ENCODE results near the gene EIF4E3. TPM values are rescaled to one million over a fixed set of nuclear protein-coding genes. Genes with fewer than 3 reads are reported as not detected.

EIF4E3 gene
- total and polyA plus RNA-seq, 7 experiments from 2014 or later, result 17.7 to 72.8 (median 35.3) TPM

DNA sequence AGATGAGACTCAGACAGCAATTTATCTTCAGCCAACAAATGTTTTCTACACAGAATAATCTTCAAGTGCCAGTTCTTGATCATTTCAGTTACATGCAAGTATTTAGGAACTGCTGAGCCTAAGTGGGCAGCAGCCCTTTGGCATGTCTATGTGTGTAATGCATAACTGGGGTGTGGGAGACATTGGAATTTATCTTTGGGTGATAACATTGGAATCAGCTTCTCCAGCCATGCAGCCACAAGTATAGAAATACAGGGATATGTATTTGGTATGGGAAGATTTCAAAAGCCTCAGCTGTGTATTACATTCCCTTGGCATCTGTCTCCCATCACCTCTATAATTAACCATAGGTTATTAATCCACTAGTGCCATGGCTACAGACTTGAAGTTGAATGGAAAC lies 78.2 kb downstream of the EIF4E3 start:
- H3K36me3 Mint-ChIP-seq, result peaks cover 0 to 22% (median 11%) of the 10 kb centered on the region in 5 donors
- intact Hi-C loops (cut with micrococcal nuclease), result no loop called here
- H3K27me3 Mint-ChIP-seq, result peaks cover 0 to 2% (median 0%) of the 10 kb centered on the region in 5 donors
- ATAC-seq, result no peak
- DNase-seq, result no peak
- peaks cover 0 to 6% (median 0%) of the 10 kb centered on the region in 7 donors for H3K4me1 Mint-ChIP-seq
- Histone ChIP-seq H3K4me1 (ENCODE audit: control insufficient read depth in 2 of 2, insufficient read depth in 2 of 2, low read length in 2 of 2) (no peaks in the 10 kb centered on the region), H3K4me3 (ENCODE audit: low read length) (no peak overlapping the region), H3K36me3 (ENCODE audit: control insufficient read depth in 2 of 3, insufficient read depth in 3 of 3, low read length in 3 of 3) (no peaks in the 10 kb centered on the region), H3K27me3 (ENCODE audit: control insufficient read depth in 2 of 2, insufficient read depth in 2 of 2, low read length in 2 of 2) (no peaks in the 10 kb centered on the region), H3K9me3 (ENCODE audit: control insufficient read depth in 2 of 3, low read length in 3 of 3) (no peaks in the 10 kb centered on the region), H3K27ac (ENCODE audit: low read depth, low read length) (no peak overlapping the region)
- H3K4me3 Mint-ChIP-seq, result no peak overlapping the region
- no peak overlapping the region for H3K27ac Mint-ChIP-seq
- peaks cover 0 to 1% (median 0%) of the 10 kb centered on the region in 11 donors for H3K9me3 Mint-ChIP-seq
- ChIA-PET POLR2A (no interaction called here), CTCF (no interaction called here)

DNA sequence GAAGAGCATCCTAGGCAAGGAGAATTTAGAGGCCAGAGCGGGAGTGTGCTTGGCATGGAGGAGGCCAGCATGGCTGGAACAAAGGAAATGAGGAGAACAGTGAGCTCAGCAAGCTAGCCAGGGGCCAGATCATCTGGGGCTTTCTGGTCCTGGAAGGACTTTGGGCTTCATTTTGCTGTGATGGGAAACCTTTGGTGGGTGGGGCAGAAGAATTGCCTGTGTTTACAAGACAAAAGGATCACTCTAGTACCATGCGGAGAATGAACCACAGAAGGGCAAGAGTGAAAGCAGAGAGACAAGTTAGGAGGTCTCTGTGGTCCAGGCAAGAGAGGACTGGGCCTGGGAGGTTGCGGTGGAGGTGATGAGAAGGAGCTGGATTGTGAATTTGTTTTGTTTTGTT lies 80.1 kb downstream of the EIF4E3 start:
- Mint-ChIP-seq H3K36me3 (peaks cover 0 to 26% (median 11%) of the 10 kb centered on the region in 5 donors), H3K27ac (peak overlapping the region in 1 of 9 donors; percentile 1), H3K4me1 (peaks cover 0 to 6% (median 0%) of the 10 kb centered on the region in 7 donors), H3K9me3 (peaks cover 0 to 1% (median 0%) of the 10 kb centered on the region in 11 donors), H3K27me3 (peaks cover 0 to 2% (median 0%) of the 10 kb centered on the region in 5 donors), H3K4me3 (no peak overlapping the region)
- POLR2A ChIA-PET, result no interaction called here
- no peaks in the 10 kb centered on the region for H3K4me1 ChIP-seq (ENCODE audit: control insufficient read depth in 2 of 2, insufficient read depth in 2 of 2, low read length in 2 of 2)
- DNase-seq, result no peak
- CTCF ChIA-PET, result no interaction called here
- no peaks in the 10 kb centered on the region for H3K27me3 ChIP-seq (ENCODE audit: control insufficient read depth in 2 of 2, insufficient read depth in 2 of 2, low read length in 2 of 2)
- no peak for ATAC-seq
- no peaks in the 10 kb centered on the region for H3K9me3 ChIP-seq (ENCODE audit: control insufficient read depth in 2 of 3, low read length in 3 of 3)
- H3K27ac ChIP-seq (ENCODE audit: low read depth, low read length), result no peak overlapping the region
- no peaks in the 10 kb centered on the region for H3K36me3 ChIP-seq (ENCODE audit: control insufficient read depth in 2 of 3, insufficient read depth in 3 of 3, low read length in 3 of 3)
- no peak overlapping the region for H3K4me3 ChIP-seq (ENCODE audit: low read length)
- intact Hi-C loops (cut with micrococcal nuclease), result no loop called here

DNA sequence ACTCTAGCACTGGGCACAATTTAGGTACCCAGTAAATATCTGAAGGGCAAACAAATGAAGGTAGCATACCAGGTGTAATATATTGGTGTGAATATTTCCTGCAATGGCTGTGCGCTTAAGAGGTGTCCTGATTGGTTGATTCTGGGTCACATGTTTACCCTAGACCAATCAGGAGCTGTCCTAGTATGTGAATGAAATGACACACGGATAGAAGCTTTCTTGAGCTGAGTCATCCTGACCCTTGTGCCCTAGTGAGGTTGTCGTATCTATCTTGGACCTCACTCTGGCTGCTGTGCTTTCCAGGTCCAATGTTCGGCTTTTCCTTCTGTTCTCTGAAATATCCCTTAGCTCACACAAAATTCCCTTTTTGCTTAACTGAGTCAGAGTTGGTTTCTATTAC lies 83.5 kb downstream of the EIF4E3 start:
- Histone ChIP-seq H3K27me3 (ENCODE audit: control insufficient read depth in 2 of 2, insufficient read depth in 2 of 2, low read length in 2 of 2) (no peaks in the 10 kb centered on the region), H3K27ac (ENCODE audit: low read depth, low read length) (no peak overlapping the region), H3K9me3 (ENCODE audit: control insufficient read depth in 2 of 3, low read length in 3 of 3) (no peaks in the 10 kb centered on the region), H3K36me3 (ENCODE audit: control insufficient read depth in 2 of 3, insufficient read depth in 3 of 3, low read length in 3 of 3) (no peaks in the 10 kb centered on the region), H3K4me1 (ENCODE audit: control insufficient read depth in 2 of 2, insufficient read depth in 2 of 2, low read length in 2 of 2) (no peaks in the 10 kb centered on the region), H3K4me3 (ENCODE audit: low read length) (no peak overlapping the region)
- ATAC-seq, result no peak
- Mint-ChIP-seq H3K36me3 (peaks cover 0 to 21% (median 11%) of the 10 kb centered on the region in 5 donors), H3K27me3 (peaks cover 0 to 2% (median 0%) of the 10 kb centered on the region in 5 donors), H3K4me3 (no peak overlapping the region), H3K9me3 (peaks cover 0 to 1% (median 0%) of the 10 kb centered on the region in 11 donors), H3K4me1 (peaks cover 0 to 12% (median 0%) of the 10 kb centered on the region in 7 donors), H3K27ac (no peak overlapping the region)
- CTCF ChIA-PET, result no interaction called here
- no peak for DNase-seq
- intact Hi-C loops (cut with micrococcal nuclease), result no loop called here
- POLR2A ChIA-PET, result no interaction called here

DNA sequence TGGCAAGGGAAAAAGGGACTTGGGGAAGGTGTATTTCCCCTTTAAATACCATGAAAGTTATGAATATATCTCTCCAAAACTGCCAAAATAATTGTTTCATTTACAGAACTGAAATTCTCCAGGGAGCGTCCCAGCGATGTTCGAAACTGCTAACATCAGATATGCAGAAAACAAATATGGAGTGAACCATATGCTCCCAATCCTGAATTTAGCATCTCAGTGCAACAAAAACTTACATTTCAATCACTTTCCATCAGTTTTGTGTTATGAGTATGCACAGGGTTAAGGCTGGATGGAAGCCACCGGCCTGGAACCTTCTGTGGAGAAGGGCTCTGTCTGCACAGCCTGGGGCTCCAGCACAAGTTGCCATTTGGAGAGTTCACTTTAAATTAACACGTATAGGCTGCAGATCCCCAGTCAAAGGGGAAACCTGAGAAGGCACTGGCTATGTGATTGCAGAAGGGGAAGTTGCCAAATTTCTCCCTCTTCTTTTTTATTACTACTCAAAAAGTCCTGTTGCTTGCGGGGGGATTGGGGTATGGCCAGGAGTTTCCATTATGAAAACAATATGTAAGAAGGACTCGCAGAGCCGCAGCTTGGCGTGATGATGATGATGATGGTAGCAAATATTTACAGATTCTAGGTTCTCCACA lies 84.7 kb downstream of the EIF4E3 start:
- Mint-ChIP-seq H3K27ac (no peak overlapping the region), H3K27me3 (peaks cover 0 to 2% (median 0%) of the 10 kb centered on the region in 5 donors), H3K9me3 (peaks cover 0 to 1% (median 0%) of the 10 kb centered on the region in 11 donors), H3K4me3 (no peak overlapping the region), H3K36me3 (peaks cover 0 to 21% (median 11%) of the 10 kb centered on the region in 5 donors), H3K4me1 (peaks cover 0 to 11% (median 0%) of the 10 kb centered on the region in 7 donors)
- H3K36me3 ChIP-seq (ENCODE audit: control insufficient read depth in 2 of 3, insufficient read depth in 3 of 3, low read length in 3 of 3), result no peaks in the 10 kb centered on the region
- intact Hi-C loops (cut with micrococcal nuclease), result no loop called here
- H3K4me3 ChIP-seq (ENCODE audit: low read length), result no peak overlapping the region
- no peaks in the 10 kb centered on the region for H3K27me3 ChIP-seq (ENCODE audit: control insufficient read depth in 2 of 2, insufficient read depth in 2 of 2, low read length in 2 of 2)
- POLR2A ChIA-PET, result interaction anchor here (1.7 kb wide), 1 partner anchor 12 kb away, joined by 4 read pairs; no protein-coding TSS in a partner anchor
- CTCF ChIA-PET, result interaction anchor here (0.6 kb wide), 1 partner anchor 1580 kb away, joined by 3 read pairs; no protein-coding TSS in a partner anchor
- DNase-seq, result no peak
- H3K9me3 ChIP-seq (ENCODE audit: control insufficient read depth in 2 of 3, low read length in 3 of 3), result no peaks in the 10 kb centered on the region
- H3K27ac ChIP-seq (ENCODE audit: low read depth, low read length), result no peak overlapping the region
- ATAC-seq, result no peak
- no peaks in the 10 kb centered on the region for H3K4me1 ChIP-seq (ENCODE audit: control insufficient read depth in 2 of 2, insufficient read depth in 2 of 2, low read length in 2 of 2)

DNA sequence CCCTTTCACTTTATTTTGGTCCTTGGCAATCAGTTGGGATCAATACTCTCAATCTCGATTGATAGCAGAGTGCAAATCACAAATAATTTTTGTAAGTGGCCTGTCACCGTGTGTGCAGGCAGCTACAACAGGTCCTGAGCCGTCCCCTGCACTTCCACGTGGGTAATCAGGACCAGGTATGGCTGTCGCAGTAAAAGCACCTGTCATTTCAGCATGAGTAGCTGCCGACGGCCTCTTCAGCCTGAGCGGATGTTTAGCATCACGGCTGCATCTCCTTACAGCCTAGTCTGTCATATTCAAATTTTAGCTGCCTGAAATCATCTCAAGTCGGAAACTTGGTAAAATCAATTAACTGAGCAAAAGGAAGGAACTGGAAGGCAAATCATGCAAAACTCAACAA lies 88.7 kb downstream of the EIF4E3 start:
- H3K4me3 Mint-ChIP-seq, result no peak overlapping the region

DNA sequence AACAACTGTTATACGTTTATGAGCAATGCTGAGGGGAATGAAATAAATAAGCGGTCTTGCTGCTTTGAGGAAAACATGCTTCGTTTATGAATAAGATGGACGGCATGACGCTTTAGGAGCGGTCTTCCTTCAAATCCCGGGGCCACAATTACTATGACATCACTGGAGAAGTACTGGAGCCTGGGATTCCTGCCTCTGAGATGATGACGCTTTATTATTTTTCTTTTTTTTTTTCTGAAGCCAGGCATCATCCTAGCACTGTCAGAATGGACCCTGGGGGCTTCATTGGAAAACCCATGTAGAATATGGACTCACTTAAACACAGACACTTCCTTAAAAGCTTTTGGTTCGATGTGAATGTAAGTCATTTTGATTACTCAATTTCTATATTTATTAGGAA lies 89.2 kb downstream of the EIF4E3 start:
- no peaks in the 10 kb centered on the region for H3K36me3 ChIP-seq (ENCODE audit: control insufficient read depth in 2 of 3, insufficient read depth in 3 of 3, low read length in 3 of 3)
- no peak overlapping the region for H3K4me3 Mint-ChIP-seq
- H3K4me1 ChIP-seq (ENCODE audit: control insufficient read depth in 2 of 2, insufficient read depth in 2 of 2, low read length in 2 of 2), result no peaks in the 10 kb centered on the region
- peaks cover 0 to 16% (median 0%) of the 10 kb centered on the region in 5 donors for H3K36me3 Mint-ChIP-seq
- H3K27ac ChIP-seq (ENCODE audit: low read depth, low read length), result no peak overlapping the region
- no peaks in the 10 kb centered on the region for H3K27me3 Mint-ChIP-seq
- H3K4me3 ChIP-seq (ENCODE audit: low read length), result no peak overlapping the region
- ATAC-seq, result no peak
- CTCF ChIA-PET, result no interaction called here
- H3K27ac Mint-ChIP-seq, result no peak overlapping the region
- POLR2A ChIA-PET, result no interaction called here
- no peaks in the 10 kb centered on the region for H3K9me3 ChIP-seq (ENCODE audit: control insufficient read depth in 2 of 3, low read length in 3 of 3)
- intact Hi-C loops (cut with micrococcal nuclease), result no loop called here
- H3K9me3 Mint-ChIP-seq, result no peaks in the 10 kb centered on the region
- peaks cover 0 to 11% (median 0%) of the 10 kb centered on the region in 7 donors for H3K4me1 Mint-ChIP-seq
- no peak for DNase-seq
- no peaks in the 10 kb centered on the region for H3K27me3 ChIP-seq (ENCODE audit: control insufficient read depth in 2 of 2, insufficient read depth in 2 of 2, low read length in 2 of 2)

More for the DNA sequence above, 88.7 kb downstream of the EIF4E3 start:
- H3K4me1 ChIP-seq (ENCODE audit: control insufficient read depth in 2 of 2, insufficient read depth in 2 of 2, low read length in 2 of 2), result no peaks in the 10 kb centered on the region
- peaks cover 0 to 11% (median 0%) of the 10 kb centered on the region in 7 donors for H3K4me1 Mint-ChIP-seq
- CTCF ChIA-PET, result no interaction called here
- no peak for ATAC-seq
- no peaks in the 10 kb centered on the region for H3K9me3 Mint-ChIP-seq
- H3K9me3 ChIP-seq (ENCODE audit: control insufficient read depth in 2 of 3, low read length in 3 of 3), result no peaks in the 10 kb centered on the region
- POLR2A ChIA-PET, result no interaction called here
- no peaks in the 10 kb centered on the region for H3K36me3 ChIP-seq (ENCODE audit: control insufficient read depth in 2 of 3, insufficient read depth in 3 of 3, low read length in 3 of 3)
- no peaks in the 10 kb centered on the region for H3K27me3 ChIP-seq (ENCODE audit: control insufficient read depth in 2 of 2, insufficient read depth in 2 of 2, low read length in 2 of 2)
- H3K27me3 Mint-ChIP-seq, result no peaks in the 10 kb centered on the region
- H3K36me3 Mint-ChIP-seq, result peaks cover 0 to 11% (median 0%) of the 10 kb centered on the region in 5 donors
- H3K27ac ChIP-seq (ENCODE audit: low read depth, low read length), result no peak overlapping the region
- no peak overlapping the region for H3K4me3 ChIP-seq (ENCODE audit: low read length)
- intact Hi-C loops (cut with micrococcal nuclease), result no loop called here
- no peak overlapping the region for H3K27ac Mint-ChIP-seq
- DNase-seq, result no peak

DNA sequence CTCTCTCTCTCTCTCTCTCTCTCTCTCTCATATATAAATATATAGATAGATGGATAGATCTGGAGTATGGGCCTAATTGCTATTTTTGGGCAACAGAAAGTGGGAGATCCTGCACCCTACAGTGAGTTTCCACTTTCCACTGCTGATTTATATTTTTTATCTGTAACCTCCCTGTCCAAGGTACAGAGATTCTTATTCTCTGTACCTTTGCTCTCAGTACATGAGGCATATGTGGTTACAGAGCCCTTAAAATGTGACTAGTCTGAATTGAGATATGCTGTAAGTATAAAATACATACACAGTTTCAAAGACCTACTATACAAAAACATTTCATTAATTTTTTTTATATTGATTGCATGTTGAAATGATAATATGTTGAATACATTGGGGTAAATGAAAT lies 90.5 kb downstream of the EIF4E3 start:
- Histone ChIP-seq H3K4me3 (ENCODE audit: low read length) (no peak overlapping the region), H3K36me3 (ENCODE audit: control insufficient read depth in 2 of 3, insufficient read depth in 3 of 3, low read length in 3 of 3) (no peaks in the 10 kb centered on the region), H3K4me1 (ENCODE audit: control insufficient read depth in 2 of 2, insufficient read depth in 2 of 2, low read length in 2 of 2) (no peaks in the 10 kb centered on the region), H3K27me3 (ENCODE audit: control insufficient read depth in 2 of 2, insufficient read depth in 2 of 2, low read length in 2 of 2) (no peaks in the 10 kb centered on the region), H3K9me3 (ENCODE audit: control insufficient read depth in 2 of 3, low read length in 3 of 3) (no peaks in the 10 kb centered on the region), H3K27ac (ENCODE audit: low read depth, low read length) (no peak overlapping the region)
- Mint-ChIP-seq H3K4me3 (no peak overlapping the region), H3K9me3 (no peaks in the 10 kb centered on the region), H3K27ac (no peak overlapping the region), H3K4me1 (peaks cover 0 to 17% (median 0%) of the 10 kb centered on the region in 7 donors), H3K36me3 (peaks cover 0 to 19% (median 2%) of the 10 kb centered on the region in 5 donors), H3K27me3 (no peaks in the 10 kb centered on the region)
- ATAC-seq, result no peak
- ChIA-PET POLR2A (no interaction called here), CTCF (interaction anchor here (0.7 kb wide), 1 partner anchor 1512 kb away, joined by 3 read pairs; no protein-coding TSS in a partner anchor)
- intact Hi-C loops (cut with micrococcal nuclease), result no loop called here
- no peak for DNase-seq
